ENCODE data around the gene LRRC8C. TPM values are rescaled to one million over a fixed set of nuclear protein-coding genes. Genes with fewer than 3 reads are reported as not detected.

The LRRC8C gene
- total and polyA plus RNA-seq, 8 donors, result 0.63 to 3.5 (median 1.1) TPM

- peak in 2 of 4 donors; percentile 16 to 58 for ATAC-seq
These were observed 90.9 kb downstream of the LRRC8C start for GRCh38 chr1:89723863-89724262.

GRCh38 chr1:89724369-89725010 is 91.6 kb downstream of the LRRC8C start:
- no peaks in the 10 kb centered on the region for H3K36me3 ChIP-seq
- intact Hi-C loops (cut with DNase I), result no loop called here
- ATAC-seq, result peak in 2 of 4 donors; percentile 61 to 68
- no peaks in the 10 kb centered on the region for H3K27me3 ChIP-seq
- peak overlapping the region in 1 of 4 donors; percentile 24 for H3K27ac ChIP-seq
- FAIRE-seq, result no peak
- no peaks in the 10 kb centered on the region for H3K9me3 ChIP-seq
- WGBS, 2 donors, result 77 to 82% methylated on average over 3 of the region's 3 CpGs
- H3K4me3 ChIP-seq, result no peak overlapping the region
- no peak for DNase-seq
- peaks cover 0 to 8% (median 0%) of the 10 kb centered on the region in 3 donors for H3K4me1 ChIP-seq
- TF ChIP-seq CTCF (IDR thresholded peaks at IDR 0.05), result no peak

More at GRCh38 chr1:89723863-89724262, 90.9 kb downstream of the LRRC8C start:
- TF ChIP-seq CTCF (IDR thresholded peaks at IDR 0.05), result no peak
- Histone ChIP-seq H3K36me3 (no peaks in the 10 kb centered on the region), H3K9me3 (no peaks in the 10 kb centered on the region), H3K4me1 (peaks cover 0 to 9% (median 0%) of the 10 kb centered on the region in 3 donors), H3K27me3 (no peaks in the 10 kb centered on the region), H3K27ac (no peak overlapping the region), H3K4me3 (no peak overlapping the region)
- FAIRE-seq (no peak), DNase-seq (no peak)
- WGBS, 2 donors, result 54 to 59% methylated on average over 6 of the region's 6 CpGs
- intact Hi-C loops (cut with DNase I), result no loop called here

GRCh38 chr1:89725011-89725370 is 92.1 kb downstream of the LRRC8C start:
- intact Hi-C loops (cut with DNase I), result no loop called here

GRCh38 chr1:89725631-89726030 is 92.7 kb downstream of the LRRC8C start:
- DNase-seq (no peak), ATAC-seq (no peak), FAIRE-seq (no peak)
- 64 to 77% methylated on average over 4 of the region's 4 CpGs for WGBS, 2 donors
- H3K27me3 ChIP-seq, result no peaks in the 10 kb centered on the region
- no peaks in the 10 kb centered on the region for H3K4me1 ChIP-seq
- TF ChIP-seq CTCF (IDR thresholded peaks at IDR 0.05), result no peak
- H3K27ac ChIP-seq, result no peak overlapping the region
- H3K4me3 ChIP-seq, result no peak overlapping the region
- no peaks in the 10 kb centered on the region for H3K36me3 ChIP-seq
- no peaks in the 10 kb centered on the region for H3K9me3 ChIP-seq
- intact Hi-C loops (cut with DNase I), result no loop called here

More at GRCh38 chr1:89725011-89725370, 92.1 kb downstream of the LRRC8C start:
- Histone ChIP-seq H3K27ac (peak overlapping the region in 1 of 4 donors; percentile 24), H3K9me3 (no peaks in the 10 kb centered on the region), H3K36me3 (no peaks in the 10 kb centered on the region), H3K27me3 (no peaks in the 10 kb centered on the region), H3K4me1 (peaks cover 0 to 5% (median 0%) of the 10 kb centered on the region in 3 donors), H3K4me3 (no peak overlapping the region)
- no peak for TF ChIP-seq CTCF (IDR thresholded peaks at IDR 0.05)
- no peak for DNase-seq
- 63 to 80% methylated on average over 4 of the region's 4 CpGs for WGBS, 2 donors
- ATAC-seq, result peak in 2 of 4 donors; percentile 32 to 76
- no peak for FAIRE-seq
